ENCODE results near the gene NUTM2E.
"Not testable (repeated sequence)": the region's sequence is repeated elsewhere in the genome, so short reads cannot be mapped to it uniquely, and the experiment has no call there.

The NUTM2E gene

GRCh38 chr10:79826496-79827215 is at the start of gene NUTM2E:
Gene NUTM2E (plus strand): TSS chr10:79826739. CDS start chr10:79841741, 15,002 bp downstream.
- DNase-seq (ENCODE audit: low read depth in 2 of 2), result peak; percentile 37 to 44

DNA sequence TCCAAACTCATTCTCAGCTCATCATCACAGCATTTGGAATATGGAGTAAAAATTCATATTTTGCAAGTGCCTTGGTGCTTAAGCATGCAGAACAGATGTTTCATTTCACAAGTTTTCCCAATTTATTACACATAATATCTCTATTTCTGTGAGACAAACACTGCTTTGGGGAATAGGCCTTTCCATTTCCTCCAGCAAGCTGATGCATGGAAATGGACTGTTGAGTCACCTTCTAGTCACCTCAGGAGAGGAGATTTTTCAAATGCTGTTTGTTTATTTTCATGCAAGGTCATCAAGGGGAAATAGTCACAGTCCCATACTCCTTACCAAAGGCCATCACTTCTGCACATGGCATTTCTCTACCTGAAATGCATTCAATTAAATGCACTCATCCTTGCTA is 48.5 kb upstream of the NUTM2E start:
- DNase-seq (ENCODE audit: low read depth in 2 of 2), result not testable (repeated sequence)

- DNase-seq (ENCODE audit: low read depth in 2 of 2), result not testable (repeated sequence)
Observed at GRCh38 chr10:79779310-79779938, 47.1 kb upstream of the NUTM2E start.

GRCh38 chr10:79779992-79780391 is 46.5 kb upstream of the NUTM2E start:
- not testable (repeated sequence) for DNase-seq (ENCODE audit: low read depth in 2 of 2)

GRCh38 chr10:79781584-79781983 is 45.0 kb upstream of the NUTM2E start:
- not testable (repeated sequence) for DNase-seq (ENCODE audit: low read depth in 2 of 2)

- not testable (repeated sequence) for DNase-seq (ENCODE audit: low read depth in 2 of 2)
Observed at GRCh38 chr10:79787455-79787952, 39.0 kb upstream of the NUTM2E start.

DNA sequence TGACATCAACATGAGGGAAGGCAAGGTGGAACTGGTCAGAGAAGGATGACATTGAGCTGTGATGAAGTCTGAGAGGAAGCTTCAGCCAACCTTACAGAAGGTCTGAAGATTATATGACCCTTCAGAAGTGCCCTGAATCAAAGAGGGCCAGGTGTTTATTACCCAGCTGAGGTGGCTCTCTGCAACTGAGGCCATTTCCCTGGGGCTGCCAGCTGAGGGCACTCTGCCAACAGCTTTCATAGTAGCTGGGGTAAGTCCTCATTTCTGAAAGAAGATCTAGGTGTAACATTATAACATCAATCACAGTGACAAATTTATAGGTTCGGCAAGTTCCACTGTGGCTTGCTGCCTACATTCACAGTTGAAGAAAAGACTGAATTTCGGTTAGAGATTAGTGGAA is 37.2 kb upstream of the NUTM2E start:
- DNase-seq (ENCODE audit: low read depth in 2 of 2), result not testable (repeated sequence)

GRCh38 chr10:79791906-79792517 is 34.5 kb upstream of the NUTM2E start:
- DNase-seq (ENCODE audit: low read depth in 2 of 2), result not testable (repeated sequence)

GRCh38 chr10:79799337-79799736 is 27.2 kb upstream of the NUTM2E start:
- DNase-seq (ENCODE audit: low read depth in 2 of 2), result not testable (repeated sequence)

GRCh38 chr10:79805857-79806256 is 20.7 kb upstream of the NUTM2E start:
- DNase-seq (ENCODE audit: low read depth in 2 of 2), result peak; percentile 11 to 28

GRCh38 chr10:79811895-79812294 is 14.6 kb upstream of the NUTM2E start:
- not testable (repeated sequence) for DNase-seq (ENCODE audit: low read depth in 2 of 2)

GRCh38 chr10:79816290-79816689 is 10.2 kb upstream of the NUTM2E start:
- not testable (repeated sequence) for DNase-seq (ENCODE audit: low read depth in 2 of 2)

- not testable (repeated sequence) for DNase-seq (ENCODE audit: low read depth in 2 of 2)
Observed at GRCh38 chr10:79823387-79823786, 3.2 kb upstream of the NUTM2E start.

- DNase-seq (ENCODE audit: low read depth in 2 of 2), result not testable (repeated sequence)
Observed at GRCh38 chr10:79825587-79826011, 940 bp upstream of the NUTM2E start.

- not testable (repeated sequence) for DNase-seq (ENCODE audit: low read depth in 2 of 2)
Observed at GRCh38 chr10:79826131-79826495, 426 bp upstream of the NUTM2E start.

GRCh38 chr10:79833833-79834232 is 7.3 kb downstream of the NUTM2E start:
- not testable (repeated sequence) for DNase-seq (ENCODE audit: low read depth in 2 of 2)

GRCh38 chr10:79835891-79836290 is 9.4 kb downstream of the NUTM2E start:
- DNase-seq (ENCODE audit: low read depth in 2 of 2), result not testable (repeated sequence)

DNA sequence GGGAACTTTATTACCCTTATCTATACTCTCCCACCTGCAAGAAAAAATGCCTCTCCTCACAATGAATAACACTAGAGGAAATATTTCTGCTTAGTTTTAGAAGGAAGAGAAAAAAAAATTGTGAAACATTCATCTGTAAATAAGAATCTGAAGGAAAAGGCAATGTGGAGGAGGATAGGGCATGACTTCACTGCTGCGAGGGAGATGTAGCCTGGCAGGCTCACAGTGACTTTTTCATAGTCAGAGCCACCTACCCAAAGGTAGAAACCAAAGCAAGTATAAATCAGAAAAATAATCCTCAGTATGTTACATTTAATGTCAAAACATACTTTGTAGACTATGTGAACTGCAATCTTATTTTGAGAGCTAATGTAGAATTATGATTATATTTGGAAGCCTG is 10.4 kb downstream of the NUTM2E start:
- DNase-seq (ENCODE audit: low read depth in 2 of 2), result not testable (repeated sequence)

DNA sequence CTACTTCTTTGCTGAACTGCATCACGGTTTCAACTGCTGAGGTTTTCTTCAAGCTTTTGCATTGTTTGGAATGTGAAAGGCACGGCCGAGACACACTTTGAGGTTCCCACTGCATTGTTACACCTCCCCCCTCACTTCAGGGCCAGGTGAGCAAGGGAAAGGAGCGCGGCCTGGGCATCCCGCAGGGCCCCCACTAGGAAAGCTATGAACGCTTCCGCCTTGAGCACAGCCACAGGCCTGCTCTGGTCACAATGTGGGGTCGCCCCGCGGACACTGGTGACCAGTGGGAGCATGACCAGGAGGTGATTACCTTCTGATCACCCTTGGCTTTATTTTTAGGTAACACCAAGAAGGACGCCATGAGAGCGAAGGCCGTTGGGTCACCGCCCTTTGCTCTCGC is 11.9 kb downstream of the NUTM2E start:
- not testable (repeated sequence) for DNase-seq (ENCODE audit: low read depth in 2 of 2)

- not testable (repeated sequence) for DNase-seq (ENCODE audit: low read depth in 2 of 2)
Observed at GRCh38 chr10:79853191-79853854, 26.8 kb downstream of the NUTM2E start.

GRCh38 chr10:79862269-79862668 is 35.7 kb downstream of the NUTM2E start:
- DNase-seq (ENCODE audit: low read depth in 2 of 2), result not testable (repeated sequence)

- DNase-seq (ENCODE audit: low read depth in 2 of 2), result not testable (repeated sequence)
Observed at GRCh38 chr10:79862803-79863202, 36.3 kb downstream of the NUTM2E start.

Measured in fibroblast of skin of left biceps (primary cell).